Pancreas (tissue), 10 donors: ENCODE results near the gene VAC14. TPM values are rescaled to one million over a fixed set of nuclear protein-coding genes. Genes with fewer than 3 reads are reported as not detected.
A peak's percentile ranks its signal among the peaks of the same experiment; 100 is the strongest.

ENCODE experiments used
- ATAC-seq, 4 donors: fragments of 200-7000 bp; cut with Tn5 transposase; one replicate each; pipeline versions ENCODE4 v1.8.0 to v1.9.1; 2020; ENCODE audit warnings: mild to moderate bottlenecking in 4 of 4, moderate library complexity in 4 of 4
- DNase-seq, 6 donors: peaks; one replicate each; pipeline ENCODE4 v3.0.0-alpha.2; 2020
- FAIRE-seq: peaks from 2 replicates; lab custom pipeline; 2012; peaks lifted over from hg19 to GRCh38; lab: Jason Lieb, UNC
- H3K27ac ChIP-seq, 4 donors: fragments of 200-600 bp; sonication (generic); 1 replicate in 3 of 4; 2 replicates in 1 of 4; pipeline versions ENCODE4 v1.5.0 to v1.8.0; 2020
- H3K27me3 ChIP-seq, 4 donors: fragments of 200-600 bp; one replicate each; pipeline ENCODE4 v1.8.0; 2021
- H3K36me3 ChIP-seq, 3 donors: fragments of 200-600 bp; sonication (generic) in 1 of 3; one replicate each; pipeline versions ENCODE4 v1.5.0 to v1.8.0; 2020 to 2021
- H3K4me1 ChIP-seq, 3 donors: fragments of 200-600 bp; one replicate each; pipeline ENCODE4 v1.8.0; 2021
- H3K4me3 ChIP-seq, 4 donors: fragments of 200-600 bp; sonication (generic) in 2 of 4; one replicate each; pipeline versions ENCODE4 v1.5.0 to v1.8.0; 2020 to 2021
- H3K9me3 ChIP-seq, 4 donors: fragments of 200-600 bp; one replicate each; pipeline ENCODE4 v1.8.0; 2021
- CTCF ChIP-seq, 4 donors: fragments of 200-600 bp; sonication (generic) in 3 of 4; IDR thresholded peaks; one replicate each; pipeline versions ENCODE4 v1.5.0 to v1.8.0; 2021; ENCODE audit warnings: antibody characterized with exemption in 4 of 4
- WGBS, 2 donors: extraction: QIAGEN DNeasy Blood & Tissue Kit; methylation state at CpG; one replicate each; pipeline ENCODE4 v1.1.7; 2013; 5-methylcytosine and 5-hydroxymethylcytosine counted together
- intact Hi-C, 3 donors: fragments of 100-400 bp; cut with DNase I; formaldehyde crosslinking; loops; one replicate each; pipeline versions ENCODE4 v1.11.1 to v1.14.2; 2022
- polyA plus RNA-seq, 2 donors: library from polyadenylated mRNA; stranded (reverse); fragments of 200-250 nt; gene quantifications; one replicate each; pipeline ENCODE4 v1.2.3, GENCODE V29; 2013
- total RNA-seq, 6 donors: library from RNA; stranded (reverse); fragmentation: NEBNext Ultra II Directional in 4 of 6; extraction: Animal tissue kit (Norgen Biotek cat#: 25700) in 4 of 6; gene quantifications; one replicate each; pipeline versions ENCODE4 v1.2.1 to v1.2.4, GENCODE V29; 2021 to 2023
- donor health status: healthy with polysubstance abuse.
- donor health status: DM: no; HTN: no; CAD: no; lungs with moderate emphysema.
- donor health status: DM: no; HTN: no; CAD: no.
- donor health status: control.
- donor health status: control.
- donor health status: Bipolar disorder and iron deficiency.
- donor health status: DM: yes; HTN: yes; CAD: no.
- donor health status: DM: no; HTN: no; CAD: no.
- donor health status: DM: no; HTN: no; CAD: no.
- donor health status: DM: yes; HTN: yes; CAD: no.

Gene VAC14
- total and polyA plus RNA-seq, 8 donors = 9.6 to 36.3 (median 14.9) TPM

DNA sequence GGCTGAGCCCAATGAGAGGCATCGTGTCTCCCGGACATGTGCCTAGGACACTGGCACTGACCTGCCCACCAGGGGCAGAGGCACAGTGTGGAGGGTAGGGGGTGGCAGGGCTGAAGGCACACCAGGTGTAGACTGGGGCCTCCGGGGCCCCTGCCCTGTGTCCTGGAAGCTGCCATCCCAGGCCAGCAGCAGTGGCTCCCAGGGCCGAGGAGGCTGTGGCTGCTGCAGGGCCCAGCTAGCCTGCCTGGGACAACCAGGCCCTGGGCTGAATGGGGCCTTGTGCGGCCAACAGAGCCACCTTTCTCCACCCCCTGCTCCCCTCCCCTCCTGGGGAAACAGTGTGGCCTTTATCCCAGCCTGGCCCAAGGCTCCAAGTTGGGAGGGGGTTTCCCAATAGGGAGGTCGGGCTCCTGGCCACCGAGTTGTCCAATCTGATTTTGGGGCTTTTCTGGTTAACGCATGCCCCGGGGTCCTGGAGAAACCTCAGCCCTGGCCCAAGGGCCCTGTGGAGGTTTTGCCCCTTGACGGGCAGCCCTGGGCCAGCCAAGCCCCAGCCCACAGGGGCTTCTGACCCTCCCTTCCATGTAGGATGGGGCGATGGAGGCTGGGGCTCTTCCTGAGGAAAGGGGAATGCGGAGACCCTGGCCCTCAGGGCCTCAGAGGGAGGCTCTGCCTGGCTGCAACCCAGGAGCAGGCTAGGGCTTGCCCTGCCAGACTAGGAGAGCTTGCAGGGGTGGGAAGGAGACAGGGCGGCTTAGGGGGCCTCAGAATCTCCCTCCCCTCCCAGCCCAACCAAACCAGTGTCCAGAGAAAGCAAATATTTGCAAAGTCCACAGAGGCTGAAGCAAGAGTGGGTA, 119.3 kb downstream of the VAC14 start:
- DNase-seq (peak in 2 of 6 donors; percentile 22 to 70), ATAC-seq (peak in 3 of 4 donors; percentile 6 to 26 (median 8)), FAIRE-seq (no peak)
- intact Hi-C loops = no loop called here
- H3K4me3 ChIP-seq = no peak overlapping the region
- no peak for TF ChIP-seq CTCF (IDR thresholded peaks at IDR 0.05)
- H3K4me1 ChIP-seq = peaks cover 0 to 4% (median 0%) of the 10 kb centered on the region in 3 donors
- peak overlapping the region in 3 of 4 donors; percentile 12 to 44 (median 34) for H3K27ac ChIP-seq
- H3K9me3 ChIP-seq = no peaks in the 10 kb centered on the region
- 67 to 68% methylated on average over 13 of the region's 13 CpGs for WGBS, 2 donors
- no peaks in the 10 kb centered on the region for H3K27me3 ChIP-seq
- H3K36me3 ChIP-seq = peaks cover 0 to 4% (median 0%) of the 10 kb centered on the region in 3 donors

DNA sequence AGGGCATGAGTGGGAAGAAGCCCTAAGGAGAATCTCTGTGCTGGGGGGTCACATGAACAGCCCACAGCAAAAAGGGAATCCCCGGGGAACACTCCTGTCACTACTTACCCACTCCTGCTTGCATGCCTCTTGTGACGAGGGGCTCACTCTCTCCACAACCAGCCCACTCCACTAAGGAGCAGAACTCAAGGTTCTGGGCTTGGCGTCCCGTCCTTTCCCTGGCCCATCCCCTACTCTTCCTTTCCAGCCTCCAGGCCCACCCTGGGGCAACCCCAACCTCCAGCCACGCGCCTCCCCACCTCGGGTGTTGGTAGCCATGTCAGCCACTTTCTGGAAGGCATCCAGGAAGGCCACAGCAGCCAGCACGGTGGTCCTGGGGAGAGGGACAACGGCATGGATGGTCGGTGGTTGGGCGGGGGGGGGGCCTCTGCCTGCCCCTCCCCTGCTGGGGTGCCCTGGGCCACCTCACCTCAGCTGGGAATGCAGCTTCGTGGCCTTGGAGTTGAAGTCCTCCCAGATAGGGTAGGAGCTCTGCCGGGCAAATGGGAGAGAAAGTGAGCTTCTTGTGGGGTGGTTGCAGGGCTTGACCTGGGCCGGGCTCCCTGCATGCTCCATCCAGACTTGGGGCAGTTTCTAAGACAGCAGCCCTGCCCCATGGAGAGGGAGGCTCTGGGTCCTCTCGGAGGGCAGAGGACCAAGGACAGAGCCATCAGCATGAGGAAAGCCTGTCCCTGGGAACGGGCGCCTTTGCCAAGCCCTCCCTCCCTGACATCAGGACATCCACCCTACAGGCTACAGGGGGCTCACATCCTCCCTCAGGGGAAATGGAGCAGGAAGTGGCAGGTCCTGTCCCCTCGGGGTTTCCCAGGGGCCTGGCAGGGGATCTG, 120.2 kb downstream of the VAC14 start:
- Histone ChIP-seq H3K27ac (peak overlapping the region in 3 of 4 donors; percentile 12 to 44 (median 34)), H3K36me3 (peaks cover 0 to 5% (median 4%) of the 10 kb centered on the region in 3 donors), H3K9me3 (no peaks in the 10 kb centered on the region), H3K4me3 (no peak overlapping the region), H3K4me1 (peaks cover 0 to 4% (median 0%) of the 10 kb centered on the region in 3 donors), H3K27me3 (no peaks in the 10 kb centered on the region)
- 69 to 76% methylated on average over 17 to 18 of the region's 18 CpGs for WGBS, 2 donors
- FAIRE-seq = no peak
- intact Hi-C loops = no loop called here
- DNase-seq = peak in 2 of 6 donors; percentile 20 to 74
- no peak for ATAC-seq
- no peak for TF ChIP-seq CTCF (IDR thresholded peaks at IDR 0.05)

DNA sequence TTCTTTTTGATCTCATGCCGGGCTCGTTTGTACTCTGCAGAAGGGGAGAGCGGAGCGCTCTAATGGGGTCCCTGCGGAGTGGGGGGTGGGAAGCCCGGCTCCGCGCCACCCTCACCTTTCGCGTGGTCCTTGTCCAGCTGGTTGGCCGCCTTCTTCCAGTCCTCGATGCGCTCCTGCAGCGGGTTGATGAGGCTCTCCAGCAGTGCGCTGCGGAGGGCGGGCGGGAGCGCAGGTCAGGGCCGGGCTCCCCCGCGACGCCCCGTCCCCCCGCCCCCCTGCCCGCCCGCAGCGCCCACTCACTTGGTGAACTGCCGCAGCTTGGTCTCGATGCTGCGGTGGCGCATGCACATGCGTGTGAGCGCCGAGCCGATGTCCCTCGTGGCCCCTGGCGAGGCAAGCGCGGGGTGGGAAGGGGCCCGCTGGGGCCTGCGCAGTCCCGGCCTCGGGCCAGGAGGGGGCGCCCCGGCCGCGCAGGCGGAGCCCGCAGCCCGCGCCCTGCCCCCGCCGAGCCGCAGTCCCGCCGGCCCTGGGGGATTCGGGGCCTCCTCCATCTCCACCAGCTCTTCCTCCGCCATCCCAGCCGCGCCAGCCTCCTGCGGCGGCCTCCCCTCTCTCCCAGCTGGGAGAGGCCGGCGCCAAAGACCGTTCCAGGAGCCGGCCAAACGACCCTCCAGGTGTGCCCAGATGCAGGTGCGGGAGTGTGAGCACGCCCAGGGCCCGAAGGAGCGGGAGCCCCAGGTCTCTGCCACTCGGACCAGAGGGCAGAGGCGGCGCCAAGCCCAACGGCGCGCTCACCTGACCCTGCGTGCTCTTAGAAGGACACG, 121.1 kb downstream of the VAC14 start:
- H3K27me3 ChIP-seq = no peaks in the 10 kb centered on the region
- peaks cover 0 to 5% (median 4%) of the 10 kb centered on the region in 3 donors for H3K36me3 ChIP-seq
- 66 to 74% methylated on average over 67 to 80 of the region's 80 CpGs for WGBS, 2 donors
- FAIRE-seq (no peak), DNase-seq (peak in 3 of 6 donors; percentile 28 to 68 (median 58)), ATAC-seq (peak in 2 of 4 donors; percentile 50 to 57)
- H3K4me3 ChIP-seq = no peak overlapping the region
- H3K27ac ChIP-seq = no peak overlapping the region
- no peaks in the 10 kb centered on the region for H3K9me3 ChIP-seq
- peak in 1 of 4 donors; percentile 12 for TF ChIP-seq CTCF (IDR thresholded peaks at IDR 0.05)
- peaks cover 0 to 4% (median 0%) of the 10 kb centered on the region in 3 donors for H3K4me1 ChIP-seq
- intact Hi-C loops = no loop called here

- Histone ChIP-seq H3K27me3 (no peaks in the 10 kb centered on the region), H3K4me1 (peaks cover 0 to 4% (median 0%) of the 10 kb centered on the region in 3 donors), H3K27ac (no peak overlapping the region), H3K9me3 (no peaks in the 10 kb centered on the region), H3K36me3 (peaks cover 0 to 5% (median 4%) of the 10 kb centered on the region in 3 donors), H3K4me3 (no peak overlapping the region)
- intact Hi-C loops = no loop called here
- FAIRE-seq (no peak), ATAC-seq (no peak), DNase-seq (peak in 3 of 6 donors; percentile 23 to 69 (median 52))
- TF ChIP-seq CTCF (IDR thresholded peaks at IDR 0.05) = no peak
- WGBS, 2 donors = 86 to 90% methylated on average over 31 of the region's 31 CpGs
Measured at GRCh38 chr16:70678898-70679670, 121.9 kb downstream of the VAC14 start.
